PFSK-1 (cell line): ENCODE data around the gene TCF4.

Experiments
- POLR2AphosphoS5 ChIP-seq: IDR thresholded peaks from 2 replicates; pipeline ENCODE4 v1.6.1; 2012; ENCODE audit warnings: low read depth, mild to moderate bottlenecking, control low read depth, low read length, moderate library complexity
- SIN3A ChIP-seq: IDR thresholded peaks from 2 replicates; pipeline ENCODE4 v1.6.1; 2012; ENCODE audit warnings: mild to moderate bottlenecking, low read length, moderate library complexity, borderline replicate concordance; ENCODE audit not compliant: insufficient read depth
- TAF1 ChIP-seq: IDR thresholded peaks from 2 replicates; pipeline ENCODE4 v1.6.1; 2012; ENCODE audit warnings: low read length, control low read depth, borderline replicate concordance; ENCODE audit not compliant: insufficient read depth

GRCh38 chr18:55327454-55327853, 260.5 kb downstream of the TCF4 start:
- TF ChIP-seq POLR2AphosphoS5 (no peak), TAF1 (no peak), SIN3A (no peak)
